ENCODE results near the gene WDR38. TPM values are rescaled to one million over a fixed set of nuclear protein-coding genes. Genes with fewer than 3 reads are reported as not detected.

WDR38 gene
- total and polyA plus RNA-seq, 2 of the 13 experiments (the other 11 are each of a cell fraction or from before 2014, with no cell fraction given) = not detected

DNA sequence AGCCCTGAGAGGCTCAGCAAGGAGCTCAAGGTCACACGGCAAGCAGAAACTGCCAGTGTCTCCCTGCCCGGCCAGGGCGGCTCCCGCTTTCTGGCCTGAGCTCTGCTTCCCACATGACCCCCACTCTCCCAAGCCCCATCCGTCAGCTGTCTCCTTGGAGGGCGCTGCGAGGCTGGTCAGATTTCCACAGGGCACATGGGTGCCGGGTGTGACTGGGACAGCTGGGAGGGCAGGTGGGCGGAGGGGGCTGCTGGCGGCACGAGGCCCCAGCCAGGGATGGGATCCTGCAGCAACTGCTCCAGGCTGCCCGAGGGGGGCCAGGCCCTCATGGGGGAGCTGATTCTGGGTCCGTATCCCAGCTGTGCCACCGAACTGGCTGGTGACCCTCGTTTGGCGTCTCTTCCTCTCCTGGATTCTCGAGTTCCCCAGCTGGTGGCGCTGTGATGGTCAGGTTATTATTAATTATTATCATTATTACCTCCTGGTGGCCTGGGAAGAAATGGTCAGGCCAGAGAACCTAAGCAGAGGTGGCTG is 12.9 kb upstream of the WDR38 start:
- CTCF ChIA-PET (ENCODE audit: low intra/inter-chr PET ratio, low total read pairs) = interaction anchor here (0.8 to 2.8 kb wide), 7 partner anchors 9 to 68 kb away, joined by 3 to 16 read pairs (median 6); partner anchors contain the start of gene WDR38
- Histone ChIP-seq H2AFZ (ENCODE audit: low read length) (no peak overlapping the region), H3K27ac (ENCODE audit: extremely low read length, insufficient read depth, low read length) (no peak overlapping the region), H3K36me3 (replicated peaks in 1 of 2; ENCODE audit: control insufficient read depth in 1 of 2, insufficient read depth in 2 of 2, low read length in 2 of 2) (no peaks in the 10 kb centered on the region), H3K4me2 (ENCODE audit: low read depth, low read length) (peak overlapping the region; percentile 70), H3K27me3 (ENCODE audit: control insufficient read depth in 1 of 2, insufficient read depth in 2 of 2, low read length in 2 of 2) (peaks cover 0 to 5% of the 10 kb centered on the region in 2 experiments; a peak in 2 of 5 replicates), H3K4me1 (ENCODE audit: insufficient read depth, low read length) (peaks cover 32% of the 10 kb centered on the region), H3K79me2 (ENCODE audit: insufficient read depth, low read length) (no peaks in the 10 kb centered on the region), H3K9me3 (ENCODE audit: low read length) (no peaks in the 10 kb centered on the region), H3K9ac (ENCODE audit: insufficient read depth, low read depth, low read length) (no peak overlapping the region), H4K20me1 (ENCODE audit: insufficient read depth, low read length) (no peaks in the 10 kb centered on the region), H3K4me3 (replicated peaks in 1 of 3; ENCODE audit: insufficient read depth in 1 of 3, low read depth in 2 of 3, low read length in 3 of 3) (peak overlapping the region in 1 of 3 experiments; percentile 60; a peak in 1 of 6 replicates)
- in situ Hi-C loops (cut with HindIII; ENCODE audit: extremely low pct_ligation_motif_present, low pct_unique_long_range_greater_than_20kb) (loop anchor here (10.0 kb wide), 1 partner anchor 46 kb away; no protein-coding TSS in a partner anchor), intact Hi-C loops (cut with micrococcal nuclease; ENCODE audit: unreplicated experiment) (no loop called here)
- BruUV-seq (replicated peaks) = no TSS peak
- WGBS (ENCODE audit: low lambda C conversion rate) = 22% methylated on average over 9 of the region's 18 CpGs
- ATAC-seq (peak; percentile 71), FAIRE-seq (no peak), DNase-seq (ENCODE audit: low spot score) (peak; percentile 45)
- POLR2A ChIA-PET = interaction anchor here (0.8 to 2.0 kb wide), 5 partner anchors 9 to 30 kb away, joined by 3 to 10 read pairs (median 4); partner anchors contain the start of genes ARPC5L and RPL35
- no peak for TF ChIP-seq DMAP1 (CRISPR knock-in tag; IDR thresholded peaks at IDR 0.05)
- TF ChIP-seq ZNF768 (CRISPR knock-in tag; IDR thresholded peaks at IDR 0.05) = peak; percentile 28; the same call in 1 of the 2 replicates
- TF ChIP-seq AGO1 (IDR thresholded peaks at IDR 0.05; ENCODE audit: low read depth, low read length, poor library complexity, severe bottlenecking) = peak; percentile 16
- TF ChIP-seq ZMYM3 (CRISPR knock-in tag; IDR thresholded peaks at IDR 0.05) = 0 out of 2 replicates have a peak, but pooled peaks have one; percentile 7
- 0 out of 2 replicates have a peak, but pooled peaks have one; percentile 13 for TF ChIP-seq CBX5 (CRISPR knock-in tag; IDR thresholded peaks at IDR 0.05; ENCODE audit: borderline replicate concordance)
- no peak for TF ChIP-seq ZNF10 (CRISPR knock-in tag; IDR thresholded peaks at IDR 0.05; ENCODE audit: borderline replicate concordance, low read depth)
- peak; percentile 46; the same call in 1 of the 2 replicates for TF ChIP-seq HNRNPL (IDR thresholded peaks at IDR 0.05; ENCODE audit: low read depth, low read length)
- TF ChIP-seq MEF2D (CRISPR knock-in tag; IDR thresholded peaks at IDR 0.05) = no peak
- TF ChIP-seq, protein P1, sequence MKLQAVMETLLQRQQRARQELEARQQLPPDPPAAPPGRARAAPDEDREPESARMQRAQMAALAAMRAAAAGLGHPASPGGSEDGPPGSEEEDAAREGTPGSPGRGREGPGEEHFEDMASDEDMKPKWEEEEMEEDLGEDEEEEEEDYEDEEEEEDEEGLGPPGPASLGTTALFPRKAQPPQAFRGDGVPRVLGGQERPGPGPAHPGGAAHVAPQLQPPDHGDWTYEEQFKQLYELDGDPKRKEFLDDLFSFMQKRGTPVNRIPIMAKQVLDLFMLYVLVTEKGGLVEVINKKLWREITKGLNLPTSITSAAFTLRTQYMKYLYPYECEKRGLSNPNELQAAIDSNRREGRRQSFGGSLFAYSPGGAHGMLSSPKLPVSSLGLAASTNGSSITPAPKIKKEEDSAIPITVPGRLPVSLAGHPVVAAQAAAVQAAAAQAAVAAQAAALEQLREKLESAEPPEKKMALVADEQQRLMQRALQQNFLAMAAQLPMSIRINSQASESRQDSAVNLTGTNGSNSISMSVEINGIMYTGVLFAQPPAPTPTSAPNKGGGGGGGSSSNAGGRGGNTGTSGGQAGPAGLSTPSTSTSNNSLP (IDR thresholded peaks at IDR 0.05; ENCODE audit: low read depth, low read length) = peak; percentile 96
- TF ChIP-seq, protein P2, sequence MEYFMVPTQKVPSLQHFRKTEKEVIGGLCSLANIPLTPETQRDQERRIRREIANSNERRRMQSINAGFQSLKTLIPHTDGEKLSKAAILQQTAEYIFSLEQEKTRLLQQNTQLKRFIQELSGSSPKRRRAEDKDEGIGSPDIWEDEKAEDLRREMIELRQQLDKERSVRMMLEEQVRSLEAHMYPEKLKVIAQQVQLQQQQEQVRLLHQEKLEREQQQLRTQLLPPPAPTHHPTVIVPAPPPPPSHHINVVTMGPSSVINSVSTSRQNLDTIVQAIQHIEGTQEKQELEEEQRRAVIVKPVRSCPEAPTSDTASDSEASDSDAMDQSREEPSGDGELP (IDR thresholded peaks at IDR 0.05; ENCODE audit: borderline replicate concordance, low read depth) = peak; percentile 19; the same call in 1 of the 2 replicates
- TF ChIP-seq, protein P3, sequence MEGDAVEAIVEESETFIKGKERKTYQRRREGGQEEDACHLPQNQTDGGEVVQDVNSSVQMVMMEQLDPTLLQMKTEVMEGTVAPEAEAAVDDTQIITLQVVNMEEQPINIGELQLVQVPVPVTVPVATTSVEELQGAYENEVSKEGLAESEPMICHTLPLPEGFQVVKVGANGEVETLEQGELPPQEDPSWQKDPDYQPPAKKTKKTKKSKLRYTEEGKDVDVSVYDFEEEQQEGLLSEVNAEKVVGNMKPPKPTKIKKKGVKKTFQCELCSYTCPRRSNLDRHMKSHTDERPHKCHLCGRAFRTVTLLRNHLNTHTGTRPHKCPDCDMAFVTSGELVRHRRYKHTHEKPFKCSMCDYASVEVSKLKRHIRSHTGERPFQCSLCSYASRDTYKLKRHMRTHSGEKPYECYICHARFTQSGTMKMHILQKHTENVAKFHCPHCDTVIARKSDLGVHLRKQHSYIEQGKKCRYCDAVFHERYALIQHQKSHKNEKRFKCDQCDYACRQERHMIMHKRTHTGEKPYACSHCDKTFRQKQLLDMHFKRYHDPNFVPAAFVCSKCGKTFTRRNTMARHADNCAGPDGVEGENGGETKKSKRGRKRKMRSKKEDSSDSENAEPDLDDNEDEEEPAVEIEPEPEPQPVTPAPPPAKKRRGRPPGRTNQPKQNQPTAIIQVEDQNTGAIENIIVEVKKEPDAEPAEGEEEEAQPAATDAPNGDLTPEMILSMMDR (CRISPR knock-in tag; IDR thresholded peaks at IDR 0.05) = peak; percentile 56
- TF ChIP-seq MAX (IDR thresholded peaks at IDR 0.05) = peak; percentile 9; the same call in 1 of the 2 replicates
- no peak for TF ChIP-seq CEBPZ (IDR thresholded peaks at IDR 0.05; ENCODE audit: low read length)
- 0 out of 2 replicates have a peak, but pooled peaks have one; percentile 3 for TF ChIP-seq STAG1 (CRISPR knock-in tag; IDR thresholded peaks at IDR 0.05)
